ENCODE measurements around the gene RNASE8. TPM values are rescaled to one million over a fixed set of nuclear protein-coding genes. Genes with fewer than 3 reads are reported as not detected.

The RNASE8 gene
- total RNA-seq, 1 experiment from 2014 or later = not detected

GRCh38 chr14:21047378-21047781 lies 10.2 kb upstream of the RNASE8 start:
- Histone ChIP-seq H3K4me3 (ENCODE audit: low read length) (no peak overlapping the region), H3K9me2 (replicated peaks; ENCODE audit: low read length) (no peaks in the 10 kb centered on the region), H3K79me2 (ENCODE audit: low read length) (no peaks in the 10 kb centered on the region), H2AFZ (ENCODE audit: low read length) (no peak overlapping the region), H3K9ac (ENCODE audit: low read length) (no peak overlapping the region), H3K4me2 (ENCODE audit: low read length) (no peak overlapping the region), H3F3A (ENCODE audit: low read length, unreplicated experiment) (no peaks in the 10 kb centered on the region), H4K20me1 (ENCODE audit: low read length) (no peaks in the 10 kb centered on the region), H3K4me1 (ENCODE audit: insufficient read depth, low read length) (no peaks in the 10 kb centered on the region), H3K27ac (ENCODE audit: low read length) (no peak overlapping the region), H3K9me3 (ENCODE audit: low read length) (no peaks in the 10 kb centered on the region), H3K27me3 (ENCODE audit: low read length) (peaks cover 47% of the 10 kb centered on the region), H3K36me3 (ENCODE audit: low read depth, low read length) (no peaks in the 10 kb centered on the region)
- TF ChIP-seq CTCF (conservative IDR thresholded peaks at IDR 0.05; ENCODE audit: low read depth, low read length) = no peak
- TF ChIP-seq EZH2 (IDR thresholded peaks at IDR 0.05; ENCODE audit: low read length, unreplicated experiment) = no peak
- no peak for TF ChIP-seq EZH2phosphoT487 (IDR thresholded peaks at IDR 0.05; ENCODE audit: borderline replicate concordance, low read length)
- BruUV-seq (replicated peaks) = no TSS peak
- intact Hi-C loops (cut with micrococcal nuclease) = no loop called here
- DNase-seq (no peak), ATAC-seq (no peak)
- ChIA-PET POLR2A (ENCODE audit: unreplicated experiment) (no interaction called here), CTCF (no interaction called here)

- no peaks in the 10 kb centered on the region for H3K36me3 ChIP-seq (ENCODE audit: low read depth, low read length)
- no TSS peak for BruUV-seq (replicated peaks)
- no peaks in the 10 kb centered on the region for H3K9me3 ChIP-seq (ENCODE audit: low read length)
- DNase-seq (no peak), ATAC-seq (no peak)
- H3F3A ChIP-seq (ENCODE audit: low read length, unreplicated experiment) = no peaks in the 10 kb centered on the region
- no peak overlapping the region for H2AFZ ChIP-seq (ENCODE audit: low read length)
- H4K20me1 ChIP-seq (ENCODE audit: low read length) = no peaks in the 10 kb centered on the region
- peaks cover 54% of the 10 kb centered on the region for H3K27me3 ChIP-seq (ENCODE audit: low read length)
- no peak overlapping the region for H3K4me2 ChIP-seq (ENCODE audit: low read length)
- H3K9ac ChIP-seq (ENCODE audit: low read length) = no peak overlapping the region
- H3K4me1 ChIP-seq (ENCODE audit: insufficient read depth, low read length) = no peaks in the 10 kb centered on the region
- ChIA-PET POLR2A (ENCODE audit: unreplicated experiment) (no interaction called here), CTCF (no interaction called here)
- no peaks in the 10 kb centered on the region for H3K9me2 ChIP-seq (replicated peaks; ENCODE audit: low read length)
- intact Hi-C loops (cut with micrococcal nuclease) = no loop called here
- no peak overlapping the region for H3K27ac ChIP-seq (ENCODE audit: low read length)
- no peak overlapping the region for H3K4me3 ChIP-seq (ENCODE audit: low read length)
- TF ChIP-seq CTCF (conservative IDR thresholded peaks at IDR 0.05; ENCODE audit: low read depth, low read length) (no peak), EZH2phosphoT487 (IDR thresholded peaks at IDR 0.05; ENCODE audit: borderline replicate concordance, low read length) (no peak), EZH2 (IDR thresholded peaks at IDR 0.05; ENCODE audit: low read length, unreplicated experiment) (no peak)
- no peaks in the 10 kb centered on the region for H3K79me2 ChIP-seq (ENCODE audit: low read length)
Measured at GRCh38 chr14:21048638-21049037, 9.0 kb upstream of the RNASE8 start.

- no peaks in the 10 kb centered on the region for H4K20me1 ChIP-seq (ENCODE audit: low read length)
- H3K9ac ChIP-seq (ENCODE audit: low read length) = no peak overlapping the region
- H3K9me3 ChIP-seq (ENCODE audit: low read length) = no peaks in the 10 kb centered on the region
- H3K4me1 ChIP-seq (ENCODE audit: insufficient read depth, low read length) = no peaks in the 10 kb centered on the region
- no peak for TF ChIP-seq EZH2phosphoT487 (IDR thresholded peaks at IDR 0.05; ENCODE audit: borderline replicate concordance, low read length)
- no peak for TF ChIP-seq CTCF (conservative IDR thresholded peaks at IDR 0.05; ENCODE audit: low read depth, low read length)
- TF ChIP-seq EZH2 (IDR thresholded peaks at IDR 0.05; ENCODE audit: low read length, unreplicated experiment) = no peak
- DNase-seq = no peak
- peaks cover 54% of the 10 kb centered on the region for H3K27me3 ChIP-seq (ENCODE audit: low read length)
- intact Hi-C loops (cut with micrococcal nuclease) = no loop called here
- ATAC-seq = no peak
- H3K36me3 ChIP-seq (ENCODE audit: low read depth, low read length) = no peaks in the 10 kb centered on the region
- BruUV-seq (replicated peaks) = no TSS peak
- H3K79me2 ChIP-seq (ENCODE audit: low read length) = no peaks in the 10 kb centered on the region
- no peaks in the 10 kb centered on the region for H3K9me2 ChIP-seq (replicated peaks; ENCODE audit: low read length)
- no peak overlapping the region for H3K4me2 ChIP-seq (ENCODE audit: low read length)
- H3K27ac ChIP-seq (ENCODE audit: low read length) = no peak overlapping the region
- H3F3A ChIP-seq (ENCODE audit: low read length, unreplicated experiment) = no peaks in the 10 kb centered on the region
- no peak overlapping the region for H3K4me3 ChIP-seq (ENCODE audit: low read length)
- H2AFZ ChIP-seq (ENCODE audit: low read length) = no peak overlapping the region
- CTCF ChIA-PET = no interaction called here
- POLR2A ChIA-PET (ENCODE audit: unreplicated experiment) = no interaction called here
Measured at GRCh38 chr14:21049271-21049673, 8.3 kb upstream of the RNASE8 start.

Data from PC-3 (cell line).